Heart right ventricle (tissue), 16 donors: ENCODE results near the gene DNAAF1. TPM values are rescaled to one million over a fixed set of nuclear protein-coding genes. Genes with fewer than 3 reads are reported as not detected.

Experiments used
- ATAC-seq, 8 donors: fragments of 200-7000 bp; cut with Tn5 transposase; one replicate each; pipeline ENCODE4 v1.9.1; 2020; ENCODE audit warnings: mild to moderate bottlenecking in 8 of 8, moderate library complexity in 8 of 8, moderate number of reproducible peaks in 1 of 8
- DNase-seq, 2 donors: peaks; one replicate each; pipeline ENCODE4 v3.0.0-alpha.2; 2020
- H3K27ac ChIP-seq, 10 donors: fragments of 200-600 bp; sonication (generic) in 2 of 10; one replicate each; pipeline versions ENCODE4 v1.5.0 to v1.8.0; 2020 to 2022; ENCODE audit warnings: mild to moderate bottlenecking in 3 of 10
- H3K27me3 ChIP-seq, 7 donors: fragments of 200-600 bp; one replicate each; pipeline ENCODE4 v1.8.0; 2021 to 2022; ENCODE audit warnings: mild to moderate bottlenecking in 2 of 7
- H3K36me3 ChIP-seq, 9 donors: fragments of 200-600 bp; sonication (generic) in 1 of 9; one replicate each; pipeline versions ENCODE4 v1.5.0 to v1.8.0; 2020 to 2022; ENCODE audit warnings: mild to moderate bottlenecking in 2 of 9
- H3K4me1 ChIP-seq, 9 donors: fragments of 200-600 bp; sonication (generic) in 1 of 9; one replicate each; pipeline versions ENCODE4 v1.5.0 to v1.8.0; 2020 to 2022; ENCODE audit warnings: mild to moderate bottlenecking in 4 of 9
- H3K4me3 ChIP-seq, 10 donors: fragments of 200-600 bp; sonication (generic) in 2 of 10; one replicate each; pipeline versions ENCODE4 v1.5.0 to v1.8.0; 2020 to 2022; ENCODE audit warnings: mild to moderate bottlenecking in 7 of 10, moderate library complexity in 2 of 10
- H3K9me3 ChIP-seq, 11 donors: fragments of 200-600 bp in 10 of 11; sonication (generic) in 2 of 11; one replicate each; pipeline versions ENCODE4 v1.5.0 to v1.8.0; 2013 to 2022; ENCODE audit warnings: mild to moderate bottlenecking in 2 of 11, control low read depth in 1 of 11, moderate library complexity in 1 of 11
- CTCF ChIP-seq, 9 donors: fragments of 200-600 bp; sonication (generic) in 2 of 9; IDR thresholded peaks; one replicate each; pipeline versions ENCODE4 v1.5.0 to v1.8.0; 2021 to 2022; ENCODE audit warnings: antibody characterized with exemption in 9 of 9, mild to moderate bottlenecking in 5 of 9, moderate library complexity in 1 of 9
- WGBS, 2 donors: extraction: QIAGEN DNeasy Blood & Tissue Kit; methylation state at CpG; one replicate each; pipeline ENCODE4 v1.1.7; 2013; ENCODE audit warnings: inconsistent platforms in 1 of 2; 5-methylcytosine and 5-hydroxymethylcytosine counted together
- intact Hi-C, 10 donors: fragments of 100-400 bp; cut with DNase I; formaldehyde crosslinking; loops; one replicate each; pipeline versions ENCODE4 v1.11.1 to v1.14.2; 2022
- polyA plus RNA-seq, 2 donors: library from polyadenylated mRNA; stranded (reverse); fragments of 200-250 nt; gene quantifications; one replicate each; pipeline ENCODE4 v1.2.3, GENCODE V29; 2013
- total RNA-seq, 10 donors: library from RNA; stranded (reverse); fragmentation: NEBNext Ultra II Directional in 3 of 10; extraction: Animal tissue kit (Norgen Biotek cat#: 25700) in 3 of 10; gene quantifications; one replicate each; pipeline versions ENCODE4 v1.2.1 to v1.2.4, GENCODE V29; 2021 to 2023
- donor health status: Arrhythmogenic right ventricular cardiomyopathy.
- donor health status: ischemic (EF 13 %, LVEDD 7.1; RV severe dilation, severe dysfunction).
- donor health status: healthy with polysubstance abuse.
- donor health status: DM: no; HTN: yes; CAD: no.
- donor health status: DM: no; HTN: no; CAD: no.
- donor health status: ischemic (EF 25% LVEDD 6.9; RV normal size, moderate dysfunction).
- donor health status: ischemic (EF 25% LVEDD 5.7; RV mildly dilated, moderate dysfunction).
- donor health status: healthy.
- donor health status: DM: yes; HTN: yes; CAD: no.
- donor health status: Ischemic cardiomyopathy.
- donor health status: ischemic (EF 35%, LVEDD 5.7; RV mildly dilated, moderate dysfunction).
- donor health status: nonischemic (EF 11% LVEDD 7.7; RV severe dilation, severe dysfunction).
- donor health status: DM: yes; HTN: yes; CAD: no.
- donor health status: PGD.
- donor health status: ischemic (EF 29% LVEDD 5.4; RV normal size, mild dysfunction).
- donor health status: nonischemic (EF 23%, LVEDD 6.1; RV moderate dilation, normal function).

DNAAF1 gene
- total and polyA plus RNA-seq, 12 donors = 0.23 to 2.6 (median 0.33) TPM; not detected in 7

DNA sequence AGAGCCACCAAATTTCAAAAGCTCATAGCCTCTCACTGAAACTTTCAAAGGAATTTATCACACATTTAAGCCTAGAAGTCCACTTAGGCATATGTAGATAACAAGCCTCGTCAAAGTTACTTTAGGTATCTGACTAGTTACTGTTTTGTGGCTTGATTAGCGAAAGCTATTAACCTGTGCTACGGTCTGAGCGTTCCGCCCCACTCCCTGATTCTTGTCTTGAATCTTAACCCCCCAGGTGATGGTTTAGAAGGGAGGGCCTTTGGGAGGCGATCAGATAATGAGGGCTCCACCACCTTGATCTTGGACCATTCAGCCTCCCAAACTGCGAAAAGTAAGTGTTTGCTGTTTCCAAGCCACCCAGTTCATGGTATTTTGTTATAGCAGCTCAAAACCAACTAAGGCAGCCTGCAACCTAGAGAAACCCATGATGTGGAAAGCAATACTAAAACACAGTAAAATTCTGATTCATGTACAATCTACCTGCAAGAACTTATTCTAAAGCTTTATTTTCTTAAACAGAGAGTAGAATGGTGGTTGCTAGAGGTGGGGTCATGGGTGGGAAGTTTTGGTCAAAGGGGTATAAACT lies 7.2 kb upstream of the DNAAF1 start:
- DNase-seq = no peak
- peaks cover 0 to 22% (median 9%) of the 10 kb centered on the region in 9 donors for H3K4me1 ChIP-seq
- TF ChIP-seq CTCF (IDR thresholded peaks at IDR 0.05) = no peak
- intact Hi-C loops = no loop called here
- no peaks in the 10 kb centered on the region for H3K27me3 ChIP-seq
- H3K27ac ChIP-seq = peak overlapping the region in 6 of 10 donors; percentile 58 to 81 (median 77)
- 84 to 87% methylated on average over 7 of the region's 7 CpGs for WGBS, 2 donors
- no peak overlapping the region for H3K4me3 ChIP-seq
- no peaks in the 10 kb centered on the region for H3K9me3 ChIP-seq
- ATAC-seq = no peak
- H3K36me3 ChIP-seq = peaks cover 0 to 9% (median 0%) of the 10 kb centered on the region in 9 donors

- ATAC-seq (no peak), DNase-seq (no peak)
- Histone ChIP-seq H3K36me3 (peaks cover 0 to 4% (median 0%) of the 10 kb centered on the region in 9 donors), H3K9me3 (no peaks in the 10 kb centered on the region), H3K4me3 (peak overlapping the region in 1 of 10 donors; percentile 22), H3K27me3 (no peaks in the 10 kb centered on the region), H3K27ac (peak overlapping the region in 8 of 10 donors; percentile 58 to 81 (median 77)), H3K4me1 (peaks cover 0 to 23% (median 9%) of the 10 kb centered on the region in 9 donors)
- TF ChIP-seq CTCF (IDR thresholded peaks at IDR 0.05) = no peak
- WGBS, 2 donors = 52 to 56% methylated on average over 2 of the region's 2 CpGs
- intact Hi-C loops = no loop called here
These were observed 6.6 kb upstream of the DNAAF1 start for GRCh38 chr16:84138500-84138823.

DNA sequence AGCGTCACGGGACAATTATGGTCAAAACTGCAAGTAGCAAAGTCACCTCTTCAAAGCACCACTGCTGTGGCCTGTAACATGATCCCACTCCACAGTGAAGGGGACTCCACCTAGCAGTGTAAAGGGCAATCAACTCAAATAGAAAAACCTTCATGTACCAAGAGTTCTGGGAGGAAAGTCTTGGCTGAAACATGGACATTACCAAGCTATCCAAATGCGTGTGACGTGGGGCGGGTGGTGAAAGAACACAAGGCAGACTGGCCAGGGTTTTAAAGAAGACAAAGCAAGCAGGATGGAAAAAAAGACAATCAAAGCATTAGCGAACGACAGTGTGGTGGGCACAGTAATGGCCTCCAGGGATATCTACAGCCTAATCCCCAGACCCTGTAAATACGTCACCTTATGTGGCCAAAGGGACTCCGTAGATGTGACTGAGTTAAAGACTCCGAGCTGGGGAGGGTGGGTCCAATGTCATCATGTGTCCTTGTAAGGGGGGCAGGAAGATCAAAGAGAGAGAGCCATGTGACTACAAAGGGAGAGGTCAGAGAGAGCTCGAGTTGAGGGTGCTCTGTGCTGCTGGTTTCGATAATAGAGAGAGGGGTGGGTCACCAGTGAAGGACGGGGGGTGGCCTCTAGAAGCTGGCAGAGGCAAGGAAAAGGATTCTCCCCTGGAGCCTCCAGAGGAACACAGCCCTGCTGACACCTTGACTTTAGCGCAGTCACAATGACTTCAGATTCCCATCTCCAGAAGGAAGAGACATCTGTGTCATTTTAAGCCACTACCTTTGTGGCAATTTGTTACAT lies 6.1 kb upstream of the DNAAF1 start:
- DNase-seq = peak in 1 of 2 donors; percentile 24
- H3K27me3 ChIP-seq = no peaks in the 10 kb centered on the region
- 48 to 53% methylated on average over 14 of the region's 14 CpGs for WGBS, 2 donors

More for the DNA sequence above, 6.1 kb upstream of the DNAAF1 start:
- H3K27ac ChIP-seq = peak overlapping the region; percentile 51 to 81 (median 76)
- H3K4me1 ChIP-seq = peaks cover 0 to 29% (median 9%) of the 10 kb centered on the region in 9 donors
- no peak for TF ChIP-seq CTCF (IDR thresholded peaks at IDR 0.05)
- H3K9me3 ChIP-seq = no peaks in the 10 kb centered on the region
- no peaks in the 10 kb centered on the region for H3K36me3 ChIP-seq
- intact Hi-C loops = no loop called here
- ATAC-seq = peak; percentile 53 to 93 (median 82)
- H3K4me3 ChIP-seq = peak overlapping the region in 1 of 10 donors; percentile 22
